Mucosa of stomach (tissue), 1 donor: ENCODE measurements around the gene GJB5.
A peak's percentile ranks its signal among the peaks of the same experiment; 100 is the strongest.

Source experiments
- H3K27me3 ChIP-seq: one replicate; pipeline ENCODE4 v1.7.0; 2013; ENCODE audit warnings: mild to moderate bottlenecking, low read length; ENCODE audit not compliant: control insufficient read depth, insufficient read depth
- H3K36me3 ChIP-seq: one replicate; pipeline ENCODE4 v1.7.0; 2013; ENCODE audit warnings: low read length; ENCODE audit not compliant: control insufficient read depth, insufficient read depth
- H3K4me1 ChIP-seq: one replicate; pipeline ENCODE4 v1.7.0; 2013; ENCODE audit warnings: mild to moderate bottlenecking, low read length; ENCODE audit not compliant: control insufficient read depth, insufficient read depth
- H3K4me3 ChIP-seq: one replicate; pipeline ENCODE4 v1.7.0; 2013; ENCODE audit warnings: low read length
- H3K9ac ChIP-seq: one replicate; pipeline ENCODE4 v1.7.0; 2013; ENCODE audit warnings: mild to moderate bottlenecking, low read length, moderate library complexity
- H3K9me3 ChIP-seq: one replicate; pipeline ENCODE4 v1.7.0; 2013; ENCODE audit warnings: mild to moderate bottlenecking, low read length, moderate library complexity; ENCODE audit not compliant: control insufficient read depth
- donor health status: Pancreatic carcinoma.

The GJB5 gene

DNA sequence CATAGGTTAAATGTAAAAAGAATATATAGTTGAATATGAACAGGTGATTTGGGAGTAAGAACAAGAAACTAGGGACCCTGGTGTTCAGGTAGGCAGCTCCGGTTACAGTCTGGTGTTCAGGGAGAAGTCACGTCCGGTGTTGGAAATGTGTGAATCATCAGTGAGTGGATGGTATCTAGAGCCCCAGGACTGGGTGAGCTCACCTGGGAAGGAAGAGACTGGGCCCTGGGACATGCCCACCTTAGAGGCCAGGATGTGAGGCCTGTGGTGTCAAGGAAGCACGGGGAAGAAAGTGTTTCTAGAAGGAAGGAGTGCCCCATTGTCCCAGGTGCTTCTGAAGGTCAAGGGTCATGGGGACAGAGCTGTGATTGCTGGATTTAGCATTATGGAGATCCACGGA, 24.7 kb downstream of the GJB5 start:
- H3K27me3 ChIP-seq: peaks cover 23% of the 10 kb centered on the region
- no peak overlapping the region for H3K9ac ChIP-seq
- no peaks in the 10 kb centered on the region for H3K9me3 ChIP-seq
- H3K4me1 ChIP-seq: peaks cover 34% of the 10 kb centered on the region
- no peak overlapping the region for H3K4me3 ChIP-seq
- no peaks in the 10 kb centered on the region for H3K36me3 ChIP-seq

DNA sequence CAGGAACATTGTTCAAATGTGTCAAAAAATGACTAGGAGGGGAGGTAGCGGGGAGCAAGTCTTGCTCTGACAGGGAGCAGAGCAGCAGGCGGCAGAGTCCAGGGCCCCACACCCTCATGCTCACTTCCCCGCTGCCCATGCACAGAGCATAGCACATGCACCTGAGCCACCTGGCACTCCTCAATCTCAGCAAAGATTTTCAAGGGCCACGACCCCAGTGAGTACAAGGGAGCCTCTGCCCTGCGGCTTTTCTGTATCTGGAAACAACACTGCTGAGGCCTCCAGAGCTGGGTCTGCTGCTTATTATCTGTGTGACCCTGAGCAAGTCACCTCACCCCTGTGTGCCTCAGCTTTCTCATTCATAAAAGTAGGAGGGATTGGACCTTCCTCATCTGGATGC, 25.1 kb downstream of the GJB5 start:
- peaks cover 23% of the 10 kb centered on the region for H3K27me3 ChIP-seq
- no peak overlapping the region for H3K4me3 ChIP-seq
- peaks cover 34% of the 10 kb centered on the region for H3K4me1 ChIP-seq
- H3K9me3 ChIP-seq: no peaks in the 10 kb centered on the region
- H3K9ac ChIP-seq: no peak overlapping the region
- H3K36me3 ChIP-seq: no peaks in the 10 kb centered on the region

DNA sequence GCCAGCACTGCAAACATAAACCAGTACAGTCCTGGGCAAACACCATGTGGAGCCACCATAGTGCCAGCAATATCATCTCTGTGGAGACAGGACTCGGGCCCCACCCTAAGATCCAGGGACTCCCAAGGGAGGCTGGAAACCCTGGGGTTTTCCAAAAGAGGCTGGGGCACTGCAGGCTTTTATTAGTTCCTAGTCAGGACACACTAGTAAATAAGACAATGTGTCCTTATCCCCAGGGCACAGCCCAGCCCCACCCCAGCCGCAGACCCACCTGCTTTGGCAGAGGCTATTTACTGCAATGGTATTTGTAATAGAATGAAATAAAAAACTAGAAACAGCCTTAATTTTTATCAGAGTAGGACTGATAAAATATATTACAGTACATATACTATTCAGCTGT, 25.7 kb downstream of the GJB5 start:
- Histone ChIP-seq H3K9me3 (no peaks in the 10 kb centered on the region), H3K4me3 (no peak overlapping the region), H3K4me1 (peaks cover 34% of the 10 kb centered on the region), H3K9ac (no peak overlapping the region), H3K36me3 (no peaks in the 10 kb centered on the region), H3K27me3 (peaks cover 23% of the 10 kb centered on the region)

GRCh38 chr1:34781071-34781843, 26.4 kb downstream of the GJB5 start, which contains the start of gene GJB3:
Gene GJB3, plus strand, starts transcription at chr1:34781214. Its CDS starts 3,549 bp downstream, at chr1:34784763.
- H3K9ac ChIP-seq: peak within 1 kb of the TSS; percentile 60
- H3K4me1 ChIP-seq: peaks cover 38% of the 10 kb centered on the region
- no peaks in the 10 kb centered on the region for H3K36me3 ChIP-seq
- H3K4me3 ChIP-seq: peak within 1 kb of the TSS; percentile 40
- peaks cover 23% of the 10 kb centered on the region for H3K27me3 ChIP-seq
- H3K9me3 ChIP-seq: no peaks in the 10 kb centered on the region

- peak overlapping the region; percentile 40 for H3K4me3 ChIP-seq
Observed at GRCh38 chr1:34781844-34782391, 27.1 kb downstream of the GJB5 start.

GRCh38 chr1:34784751-34785221, 29.9 kb downstream of the GJB5 start:
- Histone ChIP-seq H3K27me3 (peaks cover 21% of the 10 kb centered on the region), H3K4me1 (peaks cover 49% of the 10 kb centered on the region), H3K9me3 (no peaks in the 10 kb centered on the region), H3K36me3 (no peaks in the 10 kb centered on the region), H3K9ac (no peak overlapping the region), H3K4me3 (no peak overlapping the region)

More at GRCh38 chr1:34781844-34782391, 27.1 kb downstream of the GJB5 start:
- H3K36me3 ChIP-seq: no peaks in the 10 kb centered on the region
- no peaks in the 10 kb centered on the region for H3K9me3 ChIP-seq
- peaks cover 23% of the 10 kb centered on the region for H3K27me3 ChIP-seq
- H3K4me1 ChIP-seq: peaks cover 43% of the 10 kb centered on the region
- peak overlapping the region; percentile 60 for H3K9ac ChIP-seq

DNA sequence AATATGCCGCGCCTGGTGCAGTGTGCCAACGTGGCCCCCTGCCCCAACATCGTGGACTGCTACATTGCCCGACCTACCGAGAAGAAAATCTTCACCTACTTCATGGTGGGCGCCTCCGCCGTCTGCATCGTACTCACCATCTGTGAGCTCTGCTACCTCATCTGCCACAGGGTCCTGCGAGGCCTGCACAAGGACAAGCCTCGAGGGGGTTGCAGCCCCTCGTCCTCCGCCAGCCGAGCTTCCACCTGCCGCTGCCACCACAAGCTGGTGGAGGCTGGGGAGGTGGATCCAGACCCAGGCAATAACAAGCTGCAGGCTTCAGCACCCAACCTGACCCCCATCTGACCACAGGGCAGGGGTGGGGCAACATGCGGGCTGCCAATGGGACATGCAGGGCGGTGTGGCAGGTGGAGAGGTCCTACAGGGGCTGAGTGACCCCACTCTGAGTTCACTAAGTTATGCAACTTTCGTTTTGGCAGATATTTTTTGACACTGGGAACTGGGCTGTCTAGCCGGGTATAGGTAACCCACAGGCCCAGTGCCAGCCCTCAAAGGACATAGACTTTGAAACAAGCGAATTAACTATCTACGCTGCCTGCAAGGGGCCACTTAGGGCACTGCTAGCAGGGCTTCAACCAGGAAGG, 30.5 kb downstream of the GJB5 start:
- H3K36me3 ChIP-seq: no peaks in the 10 kb centered on the region
- no peak overlapping the region for H3K4me3 ChIP-seq
- H3K27me3 ChIP-seq: peaks cover 16% of the 10 kb centered on the region
- H3K9ac ChIP-seq: no peak overlapping the region
- H3K9me3 ChIP-seq: no peaks in the 10 kb centered on the region
- peaks cover 49% of the 10 kb centered on the region for H3K4me1 ChIP-seq

DNA sequence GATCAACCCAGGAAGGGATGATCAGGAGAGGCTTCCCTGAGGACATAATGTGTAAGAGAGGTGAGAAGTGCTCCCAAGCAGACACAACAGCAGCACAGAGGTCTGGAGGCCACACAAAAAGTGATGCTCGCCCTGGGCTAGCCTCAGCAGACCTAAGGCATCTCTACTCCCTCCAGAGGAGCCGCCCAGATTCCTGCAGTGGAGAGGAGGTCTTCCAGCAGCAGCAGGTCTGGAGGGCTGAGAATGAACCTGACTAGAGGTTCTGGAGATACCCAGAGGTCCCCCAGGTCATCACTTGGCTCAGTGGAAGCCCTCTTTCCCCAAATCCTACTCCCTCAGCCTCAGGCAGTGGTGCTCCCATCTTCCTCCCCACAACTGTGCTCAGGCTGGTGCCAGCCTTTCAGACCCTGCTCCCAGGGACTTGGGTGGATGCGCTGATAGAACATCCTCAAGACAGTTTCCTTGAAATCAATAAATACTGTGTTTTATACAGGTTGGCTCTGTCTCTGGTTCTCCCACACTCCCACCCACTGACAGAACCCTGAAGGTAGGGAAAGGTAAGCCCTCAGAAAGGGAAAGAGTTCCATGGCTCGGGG, 31.1 kb downstream of the GJB5 start:
- Histone ChIP-seq H3K4me1 (peaks cover 49% of the 10 kb centered on the region), H3K9me3 (no peaks in the 10 kb centered on the region), H3K9ac (no peak overlapping the region), H3K36me3 (no peaks in the 10 kb centered on the region), H3K27me3 (peaks cover 13% of the 10 kb centered on the region), H3K4me3 (no peak overlapping the region)

- Histone ChIP-seq H3K9me3 (no peaks in the 10 kb centered on the region), H3K27me3 (peaks cover 17% of the 10 kb centered on the region), H3K36me3 (no peaks in the 10 kb centered on the region), H3K4me1 (peaks cover 43% of the 10 kb centered on the region), H3K9ac (no peak overlapping the region), H3K4me3 (no peak overlapping the region)
Observed at GRCh38 chr1:34786521-34787325, 31.9 kb downstream of the GJB5 start.

GRCh38 chr1:34787461-34788420, 32.9 kb downstream of the GJB5 start:
- no peak overlapping the region for H3K9ac ChIP-seq

More at GRCh38 chr1:34787461-34788420, 32.9 kb downstream of the GJB5 start:
- Histone ChIP-seq H3K9me3 (no peaks in the 10 kb centered on the region), H3K27me3 (peaks cover 18% of the 10 kb centered on the region), H3K4me3 (no peak overlapping the region), H3K4me1 (peaks cover 32% of the 10 kb centered on the region), H3K36me3 (no peaks in the 10 kb centered on the region)
